IMR-90 (cell line): Measurements from ENCODE around the gene PTPRG. TPM values are rescaled to one million over a fixed set of nuclear protein-coding genes. Genes with fewer than 3 reads are reported as not detected.

ENCODE experiments used
- ATAC-seq: fragments of 200-7000 bp; cut with Tn5 transposase; 2 replicates; pipeline ENCODE4 v1.9.1; 2020; ENCODE audit warnings: low read depth, mild to moderate bottlenecking, moderate library complexity
- BruUV-seq: library from RNA; stranded (reverse); fragments of 400-500 nt; replicated peaks from 2 replicates; lab custom pipeline; 2021; lab: Mats Ljungman, UMichigan
- CTCF ChIA-PET: fragments of 300-600 bp; formaldehyde crosslinking; extraction: SDS; loops from one replicate; lab custom pipeline; 2021; ENCODE audit warnings: antibody characterized with exemption; lab: Yijun Ruan, JAX
- POLR2A ChIA-PET: fragments of 300-600 bp; sonication (Branson Sonifier 250); formaldehyde crosslinking; loops from one replicate; lab custom pipeline; 2022; ENCODE audit warnings: antibody characterized with exemption; ENCODE audit not compliant: unreplicated experiment; lab: Charles Lee
- DNase-seq: peaks from one replicate; pipeline ENCODE4 v3.0.0; 2013
- H2AFZ ChIP-seq: replicated peaks from 2 replicates; pipeline ENCODE3; 2013; ENCODE audit warnings: low read length, mild to moderate bottlenecking; ENCODE audit not compliant: poor library complexity
- H2AK5ac ChIP-seq: 2 replicates; pipeline ENCODE4 v1.6.1; 2013; ENCODE audit warnings: low read depth, low read length, inconsistent platforms
- H2AK9ac ChIP-seq: replicated peaks from 2 replicates; pipeline ENCODE3; 2013; ENCODE audit warnings: mild to moderate bottlenecking, low read depth, low read length, moderate library complexity; ENCODE audit not compliant: poor library complexity
- H2BK120ac ChIP-seq: 2 replicates; pipeline ENCODE4 v1.6.1; 2013; ENCODE audit warnings: low read depth, low read length, inconsistent platforms
- H2BK15ac ChIP-seq: 3 replicates; pipeline ENCODE4 v1.6.1; 2013; ENCODE audit warnings: low read depth, low read length, inconsistent platforms
- H2BK20ac ChIP-seq: 2 replicates; pipeline ENCODE4 v1.6.1; 2013; ENCODE audit warnings: low read depth, mild to moderate bottlenecking, inconsistent platforms, low read length, moderate library complexity
- H2BK5ac ChIP-seq: 2 replicates; pipeline ENCODE4 v1.6.1; 2013; ENCODE audit warnings: mild to moderate bottlenecking, low read depth, low read length, inconsistent platforms; ENCODE audit not compliant: poor library complexity, severe bottlenecking
- H3K14ac ChIP-seq: replicated peaks from 2 replicates; pipeline ENCODE4 v1.6.1; 2013; ENCODE audit warnings: low read depth, low read length, inconsistent platforms
- H3K18ac ChIP-seq: 2 replicates; pipeline ENCODE4 v1.6.1; 2013; ENCODE audit warnings: low read depth, low read length, control low read depth
- H3K23ac ChIP-seq: 2 replicates; pipeline ENCODE4 v1.6.1; 2013; ENCODE audit warnings: low read depth, low read length, inconsistent platforms
- H3K27ac ChIP-seq: 2 replicates; pipeline ENCODE4 v1.5.1; 2013; ENCODE audit warnings: mild to moderate bottlenecking, control low read depth, low read length; ENCODE audit not compliant: insufficient read depth
- H3K27me3 ChIP-seq: 2 replicates; pipeline ENCODE4 v1.6.1; 2013; ENCODE audit warnings: low read length; ENCODE audit not compliant: control insufficient read depth, insufficient read depth
- H3K36me3 ChIP-seq: 2 replicates; pipeline ENCODE4 v1.6.1; 2013; ENCODE audit warnings: low read length, mixed read lengths; ENCODE audit not compliant: control insufficient read depth, insufficient read depth
- H3K4ac ChIP-seq: 2 replicates; pipeline ENCODE4 v1.6.1; 2013; ENCODE audit warnings: low read depth, low read length, inconsistent platforms
- H3K4me1 ChIP-seq: 2 replicates; pipeline ENCODE4 v1.6.1; 2013; ENCODE audit warnings: low read length, mixed read lengths; ENCODE audit not compliant: control insufficient read depth, insufficient read depth
- H3K4me2 ChIP-seq: 2 replicates; pipeline ENCODE4 v1.6.1; 2013; ENCODE audit warnings: low read depth, mild to moderate bottlenecking, control low read depth, low read length, moderate library complexity
- H3K4me3 ChIP-seq: 2 replicates; pipeline ENCODE4 v1.5.1; 2013; ENCODE audit warnings: low read depth, mild to moderate bottlenecking, control low read depth, low read length, moderate library complexity; ENCODE audit not compliant: insufficient read depth
- H3K56ac ChIP-seq: 2 replicates; pipeline ENCODE4 v1.6.1; 2013; ENCODE audit warnings: low read length, inconsistent platforms; ENCODE audit not compliant: insufficient read depth; ENCODE audit errors: extremely low read depth
- H3K79me1 ChIP-seq, 2 experiments: 2 replicates each; pipeline ENCODE4 v1.6.1; 2013; ENCODE audit warnings: low read length in 2 of 2, inconsistent platforms in 1 of 2, low read depth in 1 of 2
- H3K9ac ChIP-seq: 2 replicates; pipeline ENCODE4 v1.6.1; 2013; ENCODE audit warnings: low read depth, low read length, control low read depth
- H3K9me1 ChIP-seq: 2 replicates; pipeline ENCODE4 v1.6.1; 2013; ENCODE audit warnings: low read length, inconsistent platforms; ENCODE audit not compliant: insufficient read depth
- H3K9me3 ChIP-seq: 2 replicates; pipeline ENCODE4 v1.6.1; 2013; ENCODE audit warnings: low read length; ENCODE audit not compliant: control insufficient read depth, insufficient read depth
- H4K20me1 ChIP-seq: 2 replicates; pipeline ENCODE4 v1.6.1; 2013; ENCODE audit warnings: low read length, inconsistent platforms; ENCODE audit not compliant: insufficient read depth
- H4K5ac ChIP-seq: 2 replicates; pipeline ENCODE4 v1.6.1; 2013; ENCODE audit warnings: mild to moderate bottlenecking, low read depth, low read length, control low read depth
- H4K8ac ChIP-seq, 2 experiments: 2 replicates each; pipeline ENCODE4 v1.6.1; 2013; ENCODE audit warnings: low read depth in 2 of 2, low read length in 2 of 2, control low read depth in 1 of 2, inconsistent platforms in 1 of 2
- H4K91ac ChIP-seq: 2 replicates; pipeline ENCODE4 v1.6.1; 2013; ENCODE audit warnings: low read depth, low read length, inconsistent platforms; ENCODE audit not compliant: insufficient read depth
- BHLHE40 ChIP-seq: fragments of 150-350 bp; IDR thresholded peaks from 2 replicates; pipeline ENCODE4 v1.6.1; 2016; ENCODE audit warnings: mild to moderate bottlenecking, low read depth, low read length
- CHD1 ChIP-seq: IDR thresholded peaks from 2 replicates; pipeline ENCODE4 v1.6.1; 2012; ENCODE audit warnings: low read depth, low read length, improper control_type of control experiment
- CTCF ChIP-seq: conservative IDR thresholded peaks from 2 replicates; pipeline ENCODE4 v1.5.1; 2012; ENCODE audit warnings: mild to moderate bottlenecking, low read depth, low read length, improper control_type of control experiment
- ELK1 ChIP-seq: fragments of 150-350 bp; IDR thresholded peaks from 2 replicates; pipeline ENCODE4 v1.6.1; 2016; ENCODE audit warnings: low read depth, mild to moderate bottlenecking, low read length, moderate library complexity, borderline replicate concordance
- RFX5 ChIP-seq: IDR thresholded peaks from 2 replicates; pipeline ENCODE4 v1.8.0; 2012; ENCODE audit warnings: low read depth, mild to moderate bottlenecking, low read length, moderate library complexity
- WGBS, 2 experiments: methylation state at CpG; one replicate each; pipeline versions ENCODE4 v1.1.5 to v1.1.7; 2013; ENCODE audit warnings: missing lambda C conversion rate in 2 of 2; ENCODE audit not compliant: insufficient read length in 1 of 2; ENCODE audit errors: extremely low coverage in 2 of 2; 5-methylcytosine and 5-hydroxymethylcytosine counted together
- dilution Hi-C: fragments of 300-500 bp; cut with HindIII; formaldehyde crosslinking; loops from one replicate; pipeline ENCODE4 v1.14.3; 2018; ENCODE audit warnings: low sequenced_read_pairs; ENCODE audit not compliant: unreplicated experiment
- in situ Hi-C: fragments of 300-500 bp; cut with MboI; formaldehyde crosslinking; loops from 3 replicates; pipeline ENCODE4 v1.14.3; 2019; ENCODE audit warnings: low sequenced_read_pairs, inconsistent platforms, mixed read lengths
- intact Hi-C: fragments of 100-400 bp; cut with micrococcal nuclease; formaldehyde crosslinking; loops from 2 replicates; pipeline ENCODE4 v1.10.0; 2022
- polyA plus RNA-seq, 3 experiments: library from polyadenylated mRNA; depleted of rRNA; stranded (reverse); fragments of >200 nt; gene quantifications; 2 replicates each; pipeline ENCODE4 v1.2.3, GENCODE V29; 2012; ENCODE audit warnings: low replicate concordance in 1 of 3
- total RNA-seq: library from RNA; depleted of rRNA; stranded (reverse); fragments of >200 nt; gene quantifications from 2 replicates; pipeline ENCODE4 v1.2.3, GENCODE V29; 2012

Gene PTPRG
- total and polyA plus RNA-seq, 2 of the 4 experiments (the other 2 are of a cell fraction): 7.7 to 31.0 TPM

GRCh38 chr3:62261121-62261520 lies 699.8 kb downstream of the PTPRG start:
- in situ Hi-C loops: no loop called here

More at GRCh38 chr3:62261121-62261520, 699.8 kb downstream of the PTPRG start:
- Histone ChIP-seq H3K4ac (no peak overlapping the region), H4K8ac (no peak overlapping the region), H3K9me3 (no peaks in the 10 kb centered on the region), H2AFZ (no peak overlapping the region), H3K23ac (no peak overlapping the region), H3K79me1 (no peaks in the 10 kb centered on the region), H3K4me2 (no peak overlapping the region), H2BK20ac (no peak overlapping the region), H3K4me1 (no peaks in the 10 kb centered on the region), H4K5ac (no peak overlapping the region), H3K9me1 (peaks cover 2% of the 10 kb centered on the region; the same call in 1 of the 2 replicates), H3K18ac (no peak overlapping the region), H3K9ac (no peak overlapping the region), H3K4me3 (no peak overlapping the region), H2AK5ac (no peak overlapping the region), H3K27me3 (no peaks in the 10 kb centered on the region), H2BK120ac (no peak overlapping the region), H2BK5ac (no peak overlapping the region), H3K56ac (no peak overlapping the region), H3K27ac (no peak overlapping the region), H4K20me1 (no peaks in the 10 kb centered on the region), H2AK9ac (no peak overlapping the region), H3K36me3 (peaks cover 2% of the 10 kb centered on the region; the same call in 1 of the 2 replicates), H2BK15ac (no peak overlapping the region), H3K14ac (no peak overlapping the region), H4K91ac (no peak overlapping the region)
- intact Hi-C loops (no loop called here), dilution Hi-C loops (no loop called here)
- ChIA-PET POLR2A (no interaction called here), CTCF (interaction anchor here (0.7 kb wide), 1 partner anchor 727 kb away, joined by 3 read pairs; no protein-coding TSS in a partner anchor)
- 60% methylated on average over 1 of the region's 3 CpGs; no CpG with 5 or more reads in 1 of the 2 experiments for WGBS, 2 experiments
- DNase-seq (no peak), ATAC-seq (no peak)
- TF ChIP-seq BHLHE40 (no peak), CTCF (no peak), RFX5 (no peak), ELK1 (no peak), CHD1 (no peak)
- no TSS peak for BruUV-seq
